ENCODE data around the gene GNAS.

Gene GNAS

GRCh38 chr20:58855506-58856389 is 3.2 kb downstream of the GNAS start:
- no peak overlapping the region for H2AFZ ChIP-seq (ENCODE audit: low read depth, low read length)
- no peak for DNase-seq
- no peak overlapping the region for H2BK5ac ChIP-seq (ENCODE audit: low read depth, low read length, poor library complexity, severe bottlenecking)
- no peak overlapping the region for H3K14ac ChIP-seq (ENCODE audit: low read length in 2 of 2)
- peak overlapping the region; percentile 55 for H3K4me2 ChIP-seq (ENCODE audit: low read length, poor library complexity, severe bottlenecking)
- no peaks in the 10 kb centered on the region for H3K79me1 ChIP-seq (replicated peaks; ENCODE audit: low read length, poor library complexity, severe bottlenecking)
- no peak overlapping the region for H4K91ac ChIP-seq (ENCODE audit: low read length)
- WGBS, result 60% methylated on average over 57 of the region's 57 CpGs
- H2BK15ac ChIP-seq (ENCODE audit: low read depth, poor library complexity, severe bottlenecking), result no peak overlapping the region
- H2BK12ac ChIP-seq (ENCODE audit: low read length in 2 of 2), result no peak overlapping the region
- peak overlapping the region in 1 of 2 experiments; percentile 41 for H3K4me3 ChIP-seq (ENCODE audit: insufficient read depth in 1 of 2, low read depth in 1 of 2, low read length in 2 of 2)
- H3K27ac ChIP-seq (ENCODE audit: low read length, poor library complexity, severe bottlenecking), result no peak overlapping the region
- no peak overlapping the region for H2BK120ac ChIP-seq (ENCODE audit: low read depth, low read length)
- peaks cover 66% of the 10 kb centered on the region in 2 experiments for H3K27me3 ChIP-seq (ENCODE audit: control insufficient read depth in 1 of 2, insufficient read depth in 1 of 2, low read length in 2 of 2)
- H3K36me3 ChIP-seq (ENCODE audit: control insufficient read depth in 1 of 2, insufficient read depth in 2 of 2, low read depth in 1 of 2, low read length in 2 of 2), result no peaks in the 10 kb centered on the region
- H3K4ac ChIP-seq (ENCODE audit: low read depth in 1 of 2, low read length in 2 of 2), result no peak overlapping the region
- H2AK5ac ChIP-seq (ENCODE audit: low read length, severe bottlenecking), result no peak overlapping the region
- H3K18ac ChIP-seq (ENCODE audit: low read depth in 1 of 2, low read length in 2 of 2), result no peak overlapping the region
- no peak overlapping the region for H4K8ac ChIP-seq (ENCODE audit: low read length)
- no peak overlapping the region for H3K23ac ChIP-seq (ENCODE audit: low read length in 2 of 2)
- H3K9ac ChIP-seq (ENCODE audit: low read length), result no peak overlapping the region
- no peaks in the 10 kb centered on the region for H3K9me3 ChIP-seq (ENCODE audit: control insufficient read depth, low read length)
- H3K4me1 ChIP-seq (ENCODE audit: control insufficient read depth, insufficient read depth, low read depth, low read length), result peaks cover 36% of the 10 kb centered on the region

GRCh38 chr20:58863044-58863790 is 10.7 kb downstream of the GNAS start:
- no peak overlapping the region for H2BK120ac ChIP-seq (ENCODE audit: low read depth, low read length)
- DNase-seq, result no peak
- no peak overlapping the region for H2BK15ac ChIP-seq (ENCODE audit: low read depth, poor library complexity, severe bottlenecking)
- H3K79me1 ChIP-seq (replicated peaks; ENCODE audit: low read length, poor library complexity, severe bottlenecking), result no peaks in the 10 kb centered on the region
- H3K4me2 ChIP-seq (ENCODE audit: low read length, poor library complexity, severe bottlenecking), result no peak overlapping the region
- no peak overlapping the region for H2BK5ac ChIP-seq (ENCODE audit: low read depth, low read length, poor library complexity, severe bottlenecking)
- H2BK12ac ChIP-seq (ENCODE audit: low read length in 2 of 2), result no peak overlapping the region
- H3K36me3 ChIP-seq (ENCODE audit: control insufficient read depth in 1 of 2, insufficient read depth in 2 of 2, low read depth in 1 of 2, low read length in 2 of 2), result no peaks in the 10 kb centered on the region
- H4K8ac ChIP-seq (ENCODE audit: low read length), result no peak overlapping the region
- no peak overlapping the region for H3K4me3 ChIP-seq (ENCODE audit: insufficient read depth in 1 of 2, low read depth in 1 of 2, low read length in 2 of 2)
- no peak overlapping the region for H2AK5ac ChIP-seq (ENCODE audit: low read length, severe bottlenecking)
- H3K14ac ChIP-seq (ENCODE audit: low read length in 2 of 2), result no peak overlapping the region
- no peak overlapping the region for H3K27ac ChIP-seq (ENCODE audit: low read length, poor library complexity, severe bottlenecking)
- 81% methylated on average over 5 of the region's 7 CpGs for WGBS
- peaks cover 29 to 39% of the 10 kb centered on the region in 2 experiments for H3K27me3 ChIP-seq (ENCODE audit: control insufficient read depth in 1 of 2, insufficient read depth in 1 of 2, low read length in 2 of 2)
- H3K4me1 ChIP-seq (ENCODE audit: control insufficient read depth, insufficient read depth, low read depth, low read length), result no peaks in the 10 kb centered on the region
- H3K23ac ChIP-seq (ENCODE audit: low read length in 2 of 2), result no peak overlapping the region
- no peak overlapping the region for H3K9ac ChIP-seq (ENCODE audit: low read length)
- no peak overlapping the region for H3K18ac ChIP-seq (ENCODE audit: low read depth in 1 of 2, low read length in 2 of 2)
- H4K91ac ChIP-seq (ENCODE audit: low read length), result no peak overlapping the region
- H3K4ac ChIP-seq (ENCODE audit: low read depth in 1 of 2, low read length in 2 of 2), result no peak overlapping the region
- H3K9me3 ChIP-seq (ENCODE audit: control insufficient read depth, low read length), result no peaks in the 10 kb centered on the region
- no peak overlapping the region for H2AFZ ChIP-seq (ENCODE audit: low read depth, low read length)

- WGBS, result 43% methylated on average over 2 of the region's 2 CpGs
Observed at GRCh38 chr20:58864346-58864745, 11.8 kb downstream of the GNAS start.

GRCh38 chr20:58865843-58866242 is 13.3 kb downstream of the GNAS start:
- H3K4me2 ChIP-seq (ENCODE audit: low read length, poor library complexity, severe bottlenecking), result no peak overlapping the region
- H2AK5ac ChIP-seq (ENCODE audit: low read length, severe bottlenecking), result no peak overlapping the region
- no peak overlapping the region for H3K4me3 ChIP-seq (ENCODE audit: insufficient read depth in 1 of 2, low read depth in 1 of 2, low read length in 2 of 2)
- H3K4ac ChIP-seq (ENCODE audit: low read depth in 1 of 2, low read length in 2 of 2), result no peak overlapping the region
- H3K9ac ChIP-seq (ENCODE audit: low read length), result no peak overlapping the region
- no peaks in the 10 kb centered on the region for H3K4me1 ChIP-seq (ENCODE audit: control insufficient read depth, insufficient read depth, low read depth, low read length)
- H3K18ac ChIP-seq (ENCODE audit: low read depth in 1 of 2, low read length in 2 of 2), result no peak overlapping the region
- H2BK12ac ChIP-seq (ENCODE audit: low read length in 2 of 2), result no peak overlapping the region
- no peak overlapping the region for H3K23ac ChIP-seq (ENCODE audit: low read length in 2 of 2)
- no peaks in the 10 kb centered on the region for H3K79me1 ChIP-seq (replicated peaks; ENCODE audit: low read length, poor library complexity, severe bottlenecking)
- WGBS, result 72% methylated on average over 2 of the region's 2 CpGs
- no peak overlapping the region for H2AFZ ChIP-seq (ENCODE audit: low read depth, low read length)
- H3K27me3 ChIP-seq (ENCODE audit: control insufficient read depth in 1 of 2, insufficient read depth in 1 of 2, low read length in 2 of 2), result peaks cover 26 to 33% of the 10 kb centered on the region in 2 experiments
- H2BK5ac ChIP-seq (ENCODE audit: low read depth, low read length, poor library complexity, severe bottlenecking), result no peak overlapping the region
- no peak overlapping the region for H2BK15ac ChIP-seq (ENCODE audit: low read depth, poor library complexity, severe bottlenecking)
- DNase-seq, result no peak
- no peak overlapping the region for H2BK120ac ChIP-seq (ENCODE audit: low read depth, low read length)
- H4K91ac ChIP-seq (ENCODE audit: low read length), result no peak overlapping the region
- no peak overlapping the region for H3K14ac ChIP-seq (ENCODE audit: low read length in 2 of 2)
- H4K8ac ChIP-seq (ENCODE audit: low read length), result no peak overlapping the region
- H3K27ac ChIP-seq (ENCODE audit: low read length, poor library complexity, severe bottlenecking), result no peak overlapping the region
- no peaks in the 10 kb centered on the region for H3K9me3 ChIP-seq (ENCODE audit: control insufficient read depth, low read length)
- no peaks in the 10 kb centered on the region for H3K36me3 ChIP-seq (ENCODE audit: control insufficient read depth in 1 of 2, insufficient read depth in 2 of 2, low read depth in 1 of 2, low read length in 2 of 2)

More at GRCh38 chr20:58864346-58864745, 11.8 kb downstream of the GNAS start:
- no peak for DNase-seq
- Histone ChIP-seq H2AK5ac (ENCODE audit: low read length, severe bottlenecking) (no peak overlapping the region), H3K9me3 (ENCODE audit: control insufficient read depth, low read length) (no peaks in the 10 kb centered on the region), H2BK15ac (ENCODE audit: low read depth, poor library complexity, severe bottlenecking) (no peak overlapping the region), H3K79me1 (replicated peaks; ENCODE audit: low read length, poor library complexity, severe bottlenecking) (no peaks in the 10 kb centered on the region), H4K8ac (ENCODE audit: low read length) (no peak overlapping the region), H3K27ac (ENCODE audit: low read length, poor library complexity, severe bottlenecking) (no peak overlapping the region), H3K4me1 (ENCODE audit: control insufficient read depth, insufficient read depth, low read depth, low read length) (no peaks in the 10 kb centered on the region), H3K36me3 (ENCODE audit: control insufficient read depth in 1 of 2, insufficient read depth in 2 of 2, low read depth in 1 of 2, low read length in 2 of 2) (no peaks in the 10 kb centered on the region), H2BK120ac (ENCODE audit: low read depth, low read length) (no peak overlapping the region), H2AFZ (ENCODE audit: low read depth, low read length) (no peak overlapping the region), H3K23ac (ENCODE audit: low read length in 2 of 2) (no peak overlapping the region), H3K9ac (ENCODE audit: low read length) (no peak overlapping the region), H2BK5ac (ENCODE audit: low read depth, low read length, poor library complexity, severe bottlenecking) (no peak overlapping the region), H3K14ac (ENCODE audit: low read length in 2 of 2) (no peak overlapping the region), H3K18ac (ENCODE audit: low read depth in 1 of 2, low read length in 2 of 2) (no peak overlapping the region), H3K4ac (ENCODE audit: low read depth in 1 of 2, low read length in 2 of 2) (no peak overlapping the region), H2BK12ac (ENCODE audit: low read length in 2 of 2) (no peak overlapping the region), H3K4me2 (ENCODE audit: low read length, poor library complexity, severe bottlenecking) (no peak overlapping the region), H3K4me3 (ENCODE audit: insufficient read depth in 1 of 2, low read depth in 1 of 2, low read length in 2 of 2) (no peak overlapping the region), H3K27me3 (ENCODE audit: control insufficient read depth in 1 of 2, insufficient read depth in 1 of 2, low read length in 2 of 2) (peaks cover 30 to 33% of the 10 kb centered on the region in 2 experiments), H4K91ac (ENCODE audit: low read length) (no peak overlapping the region)
